KMS-11 (cell line): ENCODE results near the gene ANLN.
"Not testable (repeated sequence)": the region's sequence is repeated elsewhere in the genome, so short reads cannot be mapped to it uniquely, and the experiment has no call there.

ENCODE experiments used
- H2AFZ ChIP-seq: fragments of 200-600 bp; sonication (generic); 2 replicates; pipeline ENCODE4 v1.6.1; 2016; ENCODE audit warnings: antibody characterized with exemption, mixed run types, low read depth
- H3K27ac ChIP-seq: fragments of 200-600 bp; sonication (generic); 2 replicates; pipeline ENCODE4 v1.6.1; 2016; ENCODE audit warnings: mild to moderate bottlenecking, mixed run types
- H3K27me3 ChIP-seq: fragments of 200-600 bp; sonication (generic); 2 replicates; pipeline ENCODE4 v1.6.1; 2017; ENCODE audit warnings: mild to moderate bottlenecking, low read depth, mixed run types, moderate library complexity; ENCODE audit not compliant: insufficient read depth
- H3K36me3 ChIP-seq: fragments of 200-600 bp; sonication (generic); 2 replicates; pipeline ENCODE4 v1.6.1; 2017; ENCODE audit warnings: mild to moderate bottlenecking, mixed run types; ENCODE audit not compliant: insufficient read depth
- H3K4me1 ChIP-seq: fragments of 200-600 bp; sonication (generic); 2 replicates; pipeline ENCODE4 v1.6.1; 2016; ENCODE audit warnings: mild to moderate bottlenecking, low read depth, mixed run types; ENCODE audit not compliant: poor library complexity, severe bottlenecking
- H3K4me2 ChIP-seq: fragments of 200-600 bp; sonication (generic); 2 replicates; pipeline ENCODE4 v1.7.0; 2016; ENCODE audit warnings: mild to moderate bottlenecking, mixed run types
- H3K4me3 ChIP-seq: fragments of 200-600 bp; sonication (generic); IDR thresholded peaks from 2 replicates; pipeline ENCODE4 v1.6.1; 2017; ENCODE audit warnings: low read depth, low read length, mixed read lengths; ENCODE audit not compliant: insufficient read depth
- H3K79me2 ChIP-seq: fragments of 200-600 bp; sonication (generic); 2 replicates; pipeline ENCODE4 v1.6.1; 2016; ENCODE audit warnings: low read depth, mixed run types; ENCODE audit not compliant: insufficient read depth
- H3K9ac ChIP-seq: fragments of 200-600 bp; sonication (generic); 2 replicates; pipeline ENCODE4 v1.6.1; 2016; ENCODE audit warnings: mild to moderate bottlenecking, mixed run types
- H4K20me1 ChIP-seq: fragments of 200-600 bp; sonication (generic); 2 replicates; pipeline ENCODE4 v1.6.1; 2016; ENCODE audit warnings: mild to moderate bottlenecking, mixed run types; ENCODE audit not compliant: insufficient read depth
- TF ChIP-seq, protein P1 (sequence below): fragments of 200-600 bp; sonication (generic); conservative IDR thresholded peaks from 2 replicates; pipeline ENCODE4 v1.6.1; 2017; ENCODE audit warnings: low read depth, mild to moderate bottlenecking, antibody characterized with exemption, low read length, moderate library complexity, mixed read lengths

Gene ANLN

GRCh38 chr7:36486336-36486735 is 96.7 kb downstream of the ANLN start:
- no peaks in the 10 kb centered on the region for H3K4me1 ChIP-seq
- no peak overlapping the region for H3K9ac ChIP-seq
- H3K36me3 ChIP-seq: no peaks in the 10 kb centered on the region
- H3K27ac ChIP-seq: no peak overlapping the region
- no peaks in the 10 kb centered on the region for H3K27me3 ChIP-seq
- no peak overlapping the region for H3K4me3 ChIP-seq
- no peak overlapping the region for H3K4me2 ChIP-seq
- H2AFZ ChIP-seq: no peak overlapping the region
- TF ChIP-seq, protein P1, sequence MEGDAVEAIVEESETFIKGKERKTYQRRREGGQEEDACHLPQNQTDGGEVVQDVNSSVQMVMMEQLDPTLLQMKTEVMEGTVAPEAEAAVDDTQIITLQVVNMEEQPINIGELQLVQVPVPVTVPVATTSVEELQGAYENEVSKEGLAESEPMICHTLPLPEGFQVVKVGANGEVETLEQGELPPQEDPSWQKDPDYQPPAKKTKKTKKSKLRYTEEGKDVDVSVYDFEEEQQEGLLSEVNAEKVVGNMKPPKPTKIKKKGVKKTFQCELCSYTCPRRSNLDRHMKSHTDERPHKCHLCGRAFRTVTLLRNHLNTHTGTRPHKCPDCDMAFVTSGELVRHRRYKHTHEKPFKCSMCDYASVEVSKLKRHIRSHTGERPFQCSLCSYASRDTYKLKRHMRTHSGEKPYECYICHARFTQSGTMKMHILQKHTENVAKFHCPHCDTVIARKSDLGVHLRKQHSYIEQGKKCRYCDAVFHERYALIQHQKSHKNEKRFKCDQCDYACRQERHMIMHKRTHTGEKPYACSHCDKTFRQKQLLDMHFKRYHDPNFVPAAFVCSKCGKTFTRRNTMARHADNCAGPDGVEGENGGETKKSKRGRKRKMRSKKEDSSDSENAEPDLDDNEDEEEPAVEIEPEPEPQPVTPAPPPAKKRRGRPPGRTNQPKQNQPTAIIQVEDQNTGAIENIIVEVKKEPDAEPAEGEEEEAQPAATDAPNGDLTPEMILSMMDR: no peak
- H4K20me1 ChIP-seq: no peaks in the 10 kb centered on the region
- no peaks in the 10 kb centered on the region for H3K79me2 ChIP-seq

DNA sequence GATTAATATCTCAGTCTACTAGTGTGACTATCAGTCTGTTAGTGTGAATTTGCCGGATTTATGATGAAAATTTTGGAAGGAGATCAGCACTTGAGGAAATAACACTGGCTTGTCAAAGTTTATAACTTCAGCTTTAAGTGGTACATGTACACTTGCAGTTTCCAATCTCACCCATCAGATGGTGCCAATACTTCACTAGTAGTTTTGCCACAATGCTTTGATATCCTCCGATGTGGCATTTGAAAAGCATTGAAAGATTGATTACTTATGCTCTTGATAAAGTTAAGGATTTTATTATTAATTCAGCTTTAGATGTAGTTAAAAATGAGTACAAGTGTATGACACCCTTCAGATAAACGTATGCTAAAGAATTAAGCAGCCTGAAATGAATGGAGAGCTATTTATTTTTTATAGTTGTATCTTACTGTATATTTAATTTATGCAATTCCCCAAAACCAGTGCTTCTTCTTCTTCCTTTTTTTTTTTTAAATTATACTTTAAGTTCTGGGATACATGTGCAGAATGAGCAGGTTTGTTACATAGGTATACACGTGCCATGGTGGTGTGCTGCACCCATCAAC is 98.2 kb downstream of the ANLN start:
- H3K4me2 ChIP-seq: no peak overlapping the region
- no peaks in the 10 kb centered on the region for H3K79me2 ChIP-seq
- no peaks in the 10 kb centered on the region for H3K27me3 ChIP-seq
- H3K9ac ChIP-seq: no peak overlapping the region
- TF ChIP-seq, protein P1: peak; percentile 77
- no peaks in the 10 kb centered on the region for H4K20me1 ChIP-seq
- H3K27ac ChIP-seq: no peak overlapping the region
- H2AFZ ChIP-seq: no peak overlapping the region
- H3K4me1 ChIP-seq: no peaks in the 10 kb centered on the region
- H3K4me3 ChIP-seq: no peak overlapping the region
- no peaks in the 10 kb centered on the region for H3K36me3 ChIP-seq

DNA sequence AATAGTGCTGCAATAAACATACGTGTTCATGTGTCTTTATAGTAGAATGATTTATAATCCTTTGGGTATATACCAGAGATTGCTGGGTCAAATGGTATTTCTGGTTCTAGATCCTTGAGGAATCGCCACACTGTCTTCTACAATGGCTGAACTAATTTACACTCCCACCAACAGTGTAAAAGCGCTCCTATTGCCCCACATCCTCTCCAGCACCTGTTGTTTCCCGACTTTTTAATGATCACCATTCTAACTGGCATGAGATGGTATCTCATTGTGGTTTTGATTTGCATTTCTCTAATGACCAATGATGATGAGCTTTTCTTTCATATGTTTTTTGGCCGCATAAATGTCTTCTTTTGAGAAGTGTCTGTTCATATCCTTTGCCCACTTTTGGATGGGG is 99.0 kb downstream of the ANLN start:
- not testable (repeated sequence) for H3K4me2 ChIP-seq, H2AFZ ChIP-seq, H3K27me3 ChIP-seq, H3K9ac ChIP-seq, H3K4me1 ChIP-seq, H3K36me3 ChIP-seq, H3K4me3 ChIP-seq, H3K79me2 ChIP-seq, H4K20me1 ChIP-seq, H3K27ac ChIP-seq

DNA sequence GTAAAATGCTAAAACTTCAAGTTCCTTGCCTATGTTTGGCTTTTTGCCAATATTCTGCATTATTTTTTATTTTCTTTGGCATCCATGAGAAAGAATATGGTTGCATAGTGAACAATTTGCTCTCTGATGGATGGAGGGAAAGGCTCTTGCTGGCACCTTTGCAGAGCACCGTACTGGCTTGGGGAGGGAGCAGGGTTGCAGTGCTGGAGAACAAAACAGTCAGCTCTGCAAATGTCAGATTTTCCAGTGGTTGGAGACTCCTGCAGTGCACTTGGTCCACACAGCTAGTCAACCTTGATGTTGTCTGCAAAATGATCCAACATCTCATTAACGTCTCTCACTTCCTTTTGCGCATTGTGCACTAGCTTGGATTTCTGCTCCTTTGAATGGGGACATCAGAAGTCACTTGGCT is 100.8 kb downstream of the ANLN start:
- Histone ChIP-seq H2AFZ (no peak overlapping the region), H3K4me2 (no peak overlapping the region), H3K27ac (no peak overlapping the region), H3K9ac (no peak overlapping the region), H3K27me3 (no peaks in the 10 kb centered on the region), H3K79me2 (no peaks in the 10 kb centered on the region), H3K4me3 (no peak overlapping the region), H3K36me3 (no peaks in the 10 kb centered on the region), H4K20me1 (no peaks in the 10 kb centered on the region), H3K4me1 (no peaks in the 10 kb centered on the region)
- TF ChIP-seq, protein P1: no peak

DNA sequence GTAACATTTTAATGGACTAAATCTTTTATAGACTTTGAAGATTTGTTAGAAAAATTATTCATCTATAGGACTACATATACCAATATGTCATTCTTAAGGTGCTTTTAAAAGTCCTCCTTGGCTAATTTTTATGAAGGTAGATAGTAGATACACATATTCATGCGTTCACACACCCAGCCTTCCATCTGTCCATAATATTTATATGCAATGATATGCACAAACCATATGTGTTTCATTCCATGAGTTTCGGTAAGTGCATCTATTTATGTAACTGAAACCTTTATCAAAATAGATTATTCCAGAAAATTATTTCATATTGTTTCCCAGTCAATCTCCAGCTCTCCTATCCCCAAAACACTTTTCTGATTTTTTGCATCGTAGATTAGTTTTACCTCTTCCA is 101.7 kb downstream of the ANLN start:
- Histone ChIP-seq H3K27ac (no peak overlapping the region), H3K27me3 (no peaks in the 10 kb centered on the region), H3K4me2 (no peak overlapping the region), H3K4me3 (no peak overlapping the region), H4K20me1 (no peaks in the 10 kb centered on the region), H3K9ac (no peak overlapping the region), H3K79me2 (no peaks in the 10 kb centered on the region), H3K4me1 (no peaks in the 10 kb centered on the region), H2AFZ (no peak overlapping the region), H3K36me3 (no peaks in the 10 kb centered on the region)
- TF ChIP-seq, protein P1: no peak
